Gastrocnemius medialis (tissue), 4 donors: ENCODE measurements around the gene CORO2B.

Experiments used
- CTCF ChIP-seq, 5 experiments: fragments of 450-650 bp in 3 of 5; fragments of 200-600 bp in 2 of 5; sonication (generic) in 2 of 5; IDR thresholded peaks in 4 of 5; conservative IDR thresholded peaks in 1 of 5; 1 replicate in 4 of 5; 2 replicates in 1 of 5; pipeline ENCODE4 v1.5.1; 2016 to 2019; ENCODE audit warnings: antibody characterized with exemption in 5 of 5, mild to moderate bottlenecking in 3 of 5, moderate library complexity in 3 of 5
- POLR2A ChIP-seq, 2 donors: fragments of 450-650 bp; IDR thresholded peaks; one replicate each; pipeline ENCODE4 v1.6.1; 2017; ENCODE audit warnings: antibody characterized with exemption in 2 of 2, mild to moderate bottlenecking in 2 of 2, moderate library complexity in 2 of 2

- no peak for TF ChIP-seq POLR2A (IDR thresholded peaks at IDR 0.05)
- no peak for TF ChIP-seq CTCF (IDR thresholded peaks at IDR 0.05 in 4 of 5, conservative IDR thresholded peaks at IDR 0.05 in 1 of 5)
Observed at GRCh38 chr15:68701886-68702285, 123.1 kb downstream of the CORO2B start.
